GM19324 (cell line): ENCODE results near the gene SLX4.
"Not testable (repeated sequence)": the region's sequence is repeated elsewhere in the genome, so short reads cannot be mapped to it uniquely, and the experiment has no call there.

ENCODE experiments used
- ATAC-seq: cut with Tn5 transposase; IDR thresholded peaks from one replicate; pipeline ENCODE4 v1.9.1; 2021; ENCODE audit warnings: mild to moderate bottlenecking, moderate library complexity; ENCODE audit not compliant: unreplicated experiment, low FRiP score

The SLX4 gene

GRCh38 chr16:3642397-3643094 is 31.1 kb upstream of the SLX4 start:
- ATAC-seq: no peak

DNA sequence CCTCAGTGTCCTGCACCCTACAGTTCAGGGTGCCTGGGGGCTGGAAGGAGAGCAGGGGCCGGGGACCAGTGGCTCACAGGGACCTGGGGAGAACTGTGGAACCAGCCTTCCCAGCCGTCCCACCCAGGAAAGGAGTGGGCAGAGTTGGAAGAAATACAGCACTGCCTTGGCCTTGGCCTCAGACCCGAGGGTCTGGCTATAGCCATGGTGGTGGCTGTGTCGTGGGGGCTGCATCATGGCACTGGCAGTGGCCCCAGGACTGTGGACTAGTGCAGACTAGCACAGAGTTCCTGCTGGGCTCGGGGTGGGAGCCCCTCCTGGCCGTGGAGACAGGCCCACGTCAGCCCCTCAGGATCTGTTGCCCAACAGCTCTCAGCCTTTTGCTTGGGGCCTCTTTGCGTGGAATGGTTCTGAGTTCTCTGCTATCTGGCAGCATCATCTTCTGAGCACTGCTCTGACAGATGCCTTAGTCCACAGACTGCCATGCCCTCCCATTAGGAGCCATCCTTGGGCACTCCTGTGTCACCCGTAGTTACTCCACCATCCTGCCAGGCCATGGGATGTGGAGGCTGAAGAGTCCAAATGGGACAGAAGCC is 30.5 kb upstream of the SLX4 start:
- no peak for ATAC-seq

DNA sequence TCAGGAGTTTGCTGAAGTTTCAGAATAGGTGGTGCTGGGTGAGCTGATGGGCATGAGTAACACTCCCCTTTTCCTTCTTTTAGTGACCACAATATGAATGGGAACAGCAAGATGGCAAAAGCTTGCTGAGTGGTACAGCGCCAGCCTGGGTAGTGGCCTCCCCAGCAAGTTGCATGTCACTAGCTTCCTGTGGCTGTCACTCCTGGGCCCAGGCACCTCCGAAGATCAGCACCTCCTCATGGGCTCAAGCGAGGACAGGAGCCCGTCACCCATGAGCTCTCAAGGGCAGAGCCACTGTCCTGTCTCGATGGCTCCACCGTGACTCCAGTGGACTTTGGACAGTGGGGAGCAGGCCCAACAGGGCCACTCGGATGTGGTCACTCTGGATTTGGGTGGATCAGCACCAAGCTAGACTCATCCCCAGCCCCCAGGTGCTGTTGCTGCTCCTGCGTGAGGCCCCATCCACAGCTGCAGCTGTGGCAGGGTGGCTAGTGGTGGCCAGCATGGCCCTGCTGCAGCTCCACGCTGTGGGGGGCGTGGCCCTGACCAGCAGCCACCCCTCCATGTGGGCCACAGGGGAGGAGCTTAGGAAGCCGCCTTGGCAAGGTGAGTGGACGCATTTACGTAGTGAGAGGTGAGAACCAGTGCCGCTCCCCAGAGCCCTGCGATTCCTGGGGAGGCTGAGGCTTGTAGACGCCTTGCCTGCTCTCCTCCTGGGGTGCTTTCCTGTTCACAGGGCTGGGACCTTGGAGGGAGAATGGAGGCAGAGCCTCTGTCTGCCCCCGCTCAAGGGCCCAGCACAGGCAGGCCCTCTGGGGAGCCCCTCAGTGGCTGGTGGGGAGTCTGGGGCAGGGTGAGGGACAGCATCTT is 29.5 kb upstream of the SLX4 start:
- ATAC-seq: no peak

GRCh38 chr16:3640207-3640606 is 28.8 kb upstream of the SLX4 start:
- ATAC-seq: no peak

- ATAC-seq: no peak
Observed at GRCh38 chr16:3638916-3639644, 27.7 kb upstream of the SLX4 start.

- ATAC-seq: no peak
Observed at GRCh38 chr16:3637371-3637923, 26.0 kb upstream of the SLX4 start.

GRCh38 chr16:3625911-3626732 is 14.7 kb upstream of the SLX4 start:
- ATAC-seq: no peak

GRCh38 chr16:3625331-3625730 is 13.9 kb upstream of the SLX4 start:
- ATAC-seq: no peak

DNA sequence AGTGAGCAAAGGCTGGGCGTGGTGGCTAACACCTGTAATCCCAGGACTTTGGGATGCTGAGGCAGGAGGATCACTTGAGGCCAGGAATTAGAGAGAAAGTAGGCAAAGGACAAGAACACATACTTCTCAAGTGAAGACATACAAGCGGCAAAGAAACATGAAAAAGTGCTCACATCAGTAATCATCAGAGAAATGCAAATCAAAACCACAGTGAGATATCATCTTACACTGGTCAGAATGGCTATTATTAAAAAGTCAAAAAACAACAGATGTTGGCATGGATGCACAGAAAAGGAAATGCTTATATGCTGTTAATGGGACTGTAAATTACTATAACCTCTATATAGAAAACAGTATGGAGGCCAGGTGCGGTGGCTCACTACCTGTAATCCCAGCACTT is 12.2 kb upstream of the SLX4 start:
- ATAC-seq: no peak

- no peak for ATAC-seq
Observed at GRCh38 chr16:3618769-3619141, 7.3 kb upstream of the SLX4 start.

DNA sequence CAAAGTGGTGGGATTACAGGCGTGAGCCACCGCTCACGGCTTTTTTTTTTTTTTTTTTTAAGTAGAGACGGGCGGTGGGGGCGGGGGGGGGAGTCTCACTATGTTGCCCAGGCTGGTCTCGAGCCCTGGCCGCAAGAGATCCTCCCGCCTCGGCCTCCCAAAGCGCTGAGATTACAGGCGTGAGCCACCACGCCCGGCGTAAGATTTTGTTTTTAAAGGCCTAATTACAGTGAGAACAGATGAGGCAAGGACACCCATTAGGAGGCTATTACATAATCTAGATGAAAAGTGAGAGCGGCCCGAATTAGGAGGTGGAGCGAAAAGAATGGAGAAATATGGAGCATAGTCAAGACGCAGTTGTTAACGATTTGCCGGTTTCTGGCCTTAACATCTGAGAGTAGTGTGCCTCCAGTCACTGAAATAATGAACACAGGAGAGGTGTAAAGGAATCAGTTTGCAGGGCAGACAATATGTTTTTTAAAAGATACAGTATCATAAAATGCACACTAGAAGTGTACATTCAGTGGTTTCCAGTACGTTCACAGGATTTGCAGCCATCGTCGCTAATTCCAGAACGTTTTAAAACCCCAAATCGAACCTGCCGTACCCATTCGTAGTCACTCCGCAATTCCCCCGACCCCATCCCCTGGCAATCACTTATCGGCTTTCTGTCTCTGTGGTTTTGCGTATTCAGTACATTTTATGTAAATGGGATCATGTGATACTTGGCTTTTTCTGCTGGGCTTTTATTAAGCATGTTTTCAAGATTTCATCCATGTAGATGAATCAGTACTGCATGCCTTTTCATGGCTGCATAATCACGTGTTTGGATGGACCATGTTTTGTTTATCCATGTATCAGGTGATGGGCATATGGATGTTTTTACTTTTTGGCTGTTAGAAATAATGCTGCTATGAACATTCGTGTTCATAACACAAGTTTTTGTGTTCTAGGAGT is 1.4 kb upstream of the SLX4 start:
- ATAC-seq: no peak

GRCh38 chr16:3610698-3611145 is 684 bp downstream of the SLX4 start:
- no peak for ATAC-seq

DNA sequence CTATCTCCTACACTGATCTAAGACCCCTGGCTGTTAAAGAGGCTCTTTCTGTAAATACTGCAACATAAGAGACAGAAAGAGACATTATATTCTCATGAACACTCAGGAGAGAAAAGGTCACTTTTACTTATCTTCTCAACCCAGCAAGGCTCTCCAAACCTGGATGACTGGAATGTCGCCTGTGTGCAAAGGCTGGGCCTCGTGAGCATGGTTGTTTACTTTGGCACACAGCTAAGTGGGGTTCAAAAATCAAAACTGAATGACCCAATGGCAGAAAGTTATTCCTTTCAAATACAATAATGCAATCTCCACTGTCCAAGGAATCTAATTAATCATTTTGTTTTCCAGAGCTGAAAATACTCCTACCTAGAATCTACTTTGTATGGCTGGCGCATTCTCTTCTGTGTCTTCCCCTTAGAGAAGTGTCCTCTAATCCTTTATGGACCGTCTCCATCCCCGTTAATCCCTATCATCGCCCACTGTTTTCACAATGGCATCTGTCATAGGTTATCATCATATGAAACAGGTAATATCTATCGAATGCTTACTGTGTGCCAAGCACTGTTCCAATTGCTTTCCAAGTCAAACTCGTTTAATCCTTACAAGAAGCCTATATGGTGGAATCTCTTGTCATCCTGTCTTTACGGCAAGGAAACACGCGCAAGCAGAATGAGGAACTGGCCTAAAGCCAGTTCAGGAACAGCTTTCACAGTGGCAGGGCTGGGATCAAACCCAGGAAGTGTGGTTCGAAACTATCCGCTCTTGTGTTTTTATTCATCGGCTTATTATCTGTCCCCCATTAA is 1.3 kb downstream of the SLX4 start:
- no peak for ATAC-seq

- ATAC-seq: not testable (repeated sequence)
Observed at GRCh38 chr16:3608976-3609375, 2.4 kb downstream of the SLX4 start.

DNA sequence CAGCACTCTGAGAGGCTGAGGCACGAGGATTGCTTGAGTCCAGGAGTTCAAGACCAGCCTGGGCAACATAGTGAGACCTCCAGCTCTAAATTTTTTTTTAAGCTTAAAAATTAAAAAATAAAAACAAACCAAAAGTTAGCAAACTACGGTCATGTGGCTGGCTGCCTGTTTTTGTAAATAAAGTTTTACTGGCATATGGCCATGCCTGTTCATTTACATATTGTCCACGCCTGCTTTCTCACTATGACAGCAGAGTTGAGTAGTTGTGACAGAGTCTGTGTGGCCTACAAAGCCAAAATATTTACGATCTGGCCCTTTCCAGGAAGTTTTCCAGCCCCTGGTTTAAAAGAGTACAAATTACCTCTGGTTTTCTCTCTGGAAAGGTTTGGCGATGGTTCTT is 3.3 kb downstream of the SLX4 start:
- no peak for ATAC-seq

DNA sequence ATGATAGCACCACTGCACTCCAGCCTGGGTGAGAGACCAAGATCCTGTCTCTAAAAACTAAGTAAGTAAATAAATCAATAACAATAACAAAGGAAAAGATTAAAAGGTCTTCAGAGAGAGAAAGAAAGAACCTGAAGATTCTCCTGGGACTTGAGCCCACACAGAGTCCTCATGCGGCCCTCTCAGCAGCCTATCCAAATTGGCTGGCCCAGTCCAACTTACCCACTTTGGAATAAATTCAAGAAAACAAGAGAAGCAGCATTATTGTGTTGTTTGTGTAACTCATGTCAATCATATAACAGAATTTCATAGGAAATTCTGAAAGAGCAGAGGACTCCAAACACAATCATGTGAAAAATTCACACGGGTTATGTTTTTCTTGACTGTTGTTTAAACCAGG is 3.8 kb downstream of the SLX4 start:
- ATAC-seq: no peak

DNA sequence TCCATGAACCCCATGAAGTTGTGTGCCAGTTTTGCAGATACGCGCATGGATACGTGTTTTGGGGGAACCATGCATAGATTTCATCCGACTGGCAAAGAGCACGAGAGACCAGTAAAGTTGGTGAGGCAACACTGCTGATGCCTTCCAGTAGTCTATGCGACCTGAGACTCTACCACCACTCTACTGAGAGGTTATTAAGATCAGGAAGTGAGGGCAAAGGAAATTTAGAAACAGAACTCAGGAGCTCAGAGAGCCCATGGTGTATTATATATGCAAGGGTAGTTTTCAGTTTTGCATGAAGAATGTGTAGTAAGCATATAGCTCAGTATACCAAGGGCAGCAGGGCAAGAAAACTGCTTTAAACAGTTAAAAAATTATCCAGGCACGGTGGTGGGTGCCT is 4.2 kb downstream of the SLX4 start:
- ATAC-seq: no peak

GRCh38 chr16:3606441-3606840 is 5.0 kb downstream of the SLX4 start:
- no peak for ATAC-seq
